Bronchial epithelial cell (primary cell): ENCODE measurements around the gene LMAN2L. TPM values are rescaled to one million over a fixed set of nuclear protein-coding genes. Genes with fewer than 3 reads are reported as not detected.

Experiments used
- DNase-seq: peaks from one replicate; pipeline ENCODE4 v3.0.0-alpha.2; 2010; ENCODE audit warnings: low read depth
- FAIRE-seq: peaks from 2 replicates; lab custom pipeline; 2011; peaks lifted over from hg19 to GRCh38; lab: Jason Lieb, UNC
- H3K27me3 ChIP-seq: 2 replicates; pipeline ENCODE4 v1.5.1; 2011; ENCODE audit warnings: low read length; ENCODE audit not compliant: control insufficient read depth, insufficient read depth
- H3K36me3 ChIP-seq: 2 replicates; pipeline ENCODE4 v1.5.1; 2011; ENCODE audit warnings: low read length; ENCODE audit not compliant: control insufficient read depth, insufficient read depth
- H3K4me3 ChIP-seq: 2 replicates; pipeline ENCODE4 v1.5.1; 2011; ENCODE audit warnings: mild to moderate bottlenecking, low read depth, low read length, control low read depth
- total RNA-seq: library from RNA; depleted of rRNA; stranded (reverse); fragments of >200 nt; gene quantifications from 2 replicates; pipeline ENCODE4 v1.2.1, GENCODE V29; 2014
- TF ChIP-seq, protein P1 (sequence below): IDR thresholded peaks from 2 replicates; pipeline ENCODE4 v1.5.1; 2011; ENCODE audit warnings: mild to moderate bottlenecking, moderate library complexity, low read length, control low read depth, inconsistent platforms; ENCODE audit not compliant: insufficient read depth, severe bottlenecking

LMAN2L gene
- total RNA-seq, 1 donor from 2014 or later = 15.3 TPM

GRCh38 chr2:96769814-96770213, 29.9 kb upstream of the LMAN2L start:
- FAIRE-seq = peak; percentile 60
- H3K27me3 ChIP-seq = no peaks in the 10 kb centered on the region
- H3K4me3 ChIP-seq = no peak overlapping the region
- H3K36me3 ChIP-seq = no peaks in the 10 kb centered on the region
- TF ChIP-seq, protein P1, sequence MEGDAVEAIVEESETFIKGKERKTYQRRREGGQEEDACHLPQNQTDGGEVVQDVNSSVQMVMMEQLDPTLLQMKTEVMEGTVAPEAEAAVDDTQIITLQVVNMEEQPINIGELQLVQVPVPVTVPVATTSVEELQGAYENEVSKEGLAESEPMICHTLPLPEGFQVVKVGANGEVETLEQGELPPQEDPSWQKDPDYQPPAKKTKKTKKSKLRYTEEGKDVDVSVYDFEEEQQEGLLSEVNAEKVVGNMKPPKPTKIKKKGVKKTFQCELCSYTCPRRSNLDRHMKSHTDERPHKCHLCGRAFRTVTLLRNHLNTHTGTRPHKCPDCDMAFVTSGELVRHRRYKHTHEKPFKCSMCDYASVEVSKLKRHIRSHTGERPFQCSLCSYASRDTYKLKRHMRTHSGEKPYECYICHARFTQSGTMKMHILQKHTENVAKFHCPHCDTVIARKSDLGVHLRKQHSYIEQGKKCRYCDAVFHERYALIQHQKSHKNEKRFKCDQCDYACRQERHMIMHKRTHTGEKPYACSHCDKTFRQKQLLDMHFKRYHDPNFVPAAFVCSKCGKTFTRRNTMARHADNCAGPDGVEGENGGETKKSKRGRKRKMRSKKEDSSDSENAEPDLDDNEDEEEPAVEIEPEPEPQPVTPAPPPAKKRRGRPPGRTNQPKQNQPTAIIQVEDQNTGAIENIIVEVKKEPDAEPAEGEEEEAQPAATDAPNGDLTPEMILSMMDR = no peak
- no peak for DNase-seq

- TF ChIP-seq, protein P1 = no peak
- DNase-seq = peak; percentile 26
- FAIRE-seq = no peak
- Histone ChIP-seq H3K27me3 (no peaks in the 10 kb centered on the region), H3K36me3 (no peaks in the 10 kb centered on the region), H3K4me3 (no peak overlapping the region)
Observed at GRCh38 chr2:96768083-96768561, 28.3 kb upstream of the LMAN2L start.

DNA sequence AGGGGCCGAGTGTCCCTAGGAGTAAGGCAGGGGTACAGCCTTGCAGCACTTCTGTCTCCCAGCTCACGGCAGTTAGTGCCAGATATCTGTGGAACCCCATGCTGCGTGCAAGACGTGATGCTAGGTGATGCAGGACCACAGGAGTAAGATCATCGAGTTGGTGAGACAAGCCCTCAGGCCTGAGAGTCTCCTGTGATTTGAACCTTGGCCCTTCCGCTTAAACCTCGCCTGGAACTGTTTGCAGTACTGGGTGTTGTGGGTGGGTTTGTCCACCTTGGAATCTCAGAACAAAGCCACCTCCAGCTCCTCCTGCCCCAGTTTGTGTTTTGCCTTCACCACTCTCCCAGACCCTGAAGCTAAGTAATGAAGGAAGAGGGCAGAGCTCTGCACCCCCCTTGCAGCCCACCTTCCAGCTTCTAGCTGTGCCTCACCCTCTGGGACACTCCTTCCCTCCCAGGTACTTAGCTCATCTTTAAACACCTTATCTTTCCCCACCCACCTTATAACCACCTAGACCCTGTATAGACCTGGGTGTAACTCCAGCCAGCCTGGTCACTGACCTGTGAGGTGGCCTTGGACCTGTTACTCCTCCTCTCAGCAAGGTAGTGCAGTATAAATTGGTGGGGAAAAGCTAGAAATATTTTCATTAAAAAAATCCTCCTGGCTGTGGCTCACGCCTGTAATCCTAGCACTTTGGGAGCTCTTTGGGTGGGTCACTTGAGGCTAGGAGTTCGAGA, 27.4 kb upstream of the LMAN2L start:
- FAIRE-seq (no peak), DNase-seq (no peak)
- Histone ChIP-seq H3K36me3 (no peaks in the 10 kb centered on the region), H3K27me3 (no peaks in the 10 kb centered on the region), H3K4me3 (no peak overlapping the region)
- TF ChIP-seq, protein P1 = no peak

DNA sequence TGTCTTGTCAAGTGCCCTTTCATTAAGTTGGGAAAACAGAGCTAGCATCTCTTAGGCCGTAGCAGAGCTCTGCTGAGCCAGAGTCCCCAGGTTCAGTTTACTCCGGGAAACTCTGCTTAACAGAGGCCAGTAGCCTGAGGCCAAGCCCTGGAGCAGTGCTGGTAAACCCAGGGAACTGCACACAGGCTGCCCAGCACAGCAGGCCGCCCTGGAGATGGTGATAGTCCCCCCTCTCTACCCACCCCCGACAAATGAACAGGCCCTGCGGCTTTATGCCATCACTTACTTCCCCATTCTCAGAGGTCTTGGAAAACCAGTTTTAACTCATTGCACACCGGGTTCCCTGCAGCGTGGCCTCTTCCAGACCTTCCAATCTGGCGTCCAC, 24.4 kb upstream of the LMAN2L start:
- TF ChIP-seq, protein P1 = no peak
- no peaks in the 10 kb centered on the region for H3K36me3 ChIP-seq
- DNase-seq (no peak), FAIRE-seq (no peak)
- H3K4me3 ChIP-seq = peak overlapping the region; percentile 27
- no peaks in the 10 kb centered on the region for H3K27me3 ChIP-seq

DNA sequence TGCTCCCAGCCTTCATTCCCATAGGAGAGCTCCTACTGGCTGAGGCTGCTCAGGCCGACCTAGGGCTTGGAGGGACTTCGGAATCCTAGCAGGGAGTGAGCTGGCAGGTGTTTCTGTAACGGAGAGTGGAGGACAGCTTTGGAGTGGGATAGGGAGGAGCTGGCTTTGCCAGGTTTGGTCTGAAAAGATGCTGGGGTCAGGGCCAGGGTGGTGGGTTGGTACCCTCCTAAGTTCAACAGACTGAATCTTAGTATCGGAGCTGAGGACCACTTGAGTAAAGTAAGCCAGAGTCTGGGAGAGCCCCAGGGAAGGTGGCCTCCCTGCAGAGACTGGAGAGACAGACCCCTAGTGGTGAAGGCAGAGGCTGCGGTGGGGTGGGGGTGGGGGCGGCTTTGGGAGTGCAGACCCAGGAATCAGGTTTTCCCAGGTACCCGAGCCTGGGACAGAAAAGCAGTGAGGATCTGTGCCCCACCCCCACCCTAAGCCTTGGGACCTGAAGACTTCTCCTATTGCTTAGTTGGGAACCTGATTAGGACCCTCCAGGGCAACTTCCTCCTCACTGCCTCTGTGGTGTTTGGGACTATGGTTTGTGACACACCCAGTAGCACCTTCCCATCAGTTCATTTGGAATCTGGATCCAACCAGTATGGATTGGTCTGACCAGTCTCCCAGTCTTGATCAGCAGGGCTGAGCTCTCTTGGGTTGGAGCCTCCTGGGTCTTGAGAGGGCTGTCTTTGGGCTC, 23.8 kb upstream of the LMAN2L start:
- TF ChIP-seq, protein P1 = peak; percentile 53
- no peak for FAIRE-seq
- peak overlapping the region; percentile 27 for H3K4me3 ChIP-seq
- DNase-seq = peak; percentile 10
- H3K36me3 ChIP-seq = no peaks in the 10 kb centered on the region
- no peaks in the 10 kb centered on the region for H3K27me3 ChIP-seq
